ENCODE data around the gene SLFN12.
"Not testable (repeated sequence)": the region's sequence is repeated elsewhere in the genome, so short reads cannot be mapped to it uniquely, and the experiment has no call there.

The SLFN12 gene

GRCh38 chr17:35432176-35433074 is at the start of gene SLFN12:
Gene SLFN12, minus strand, starts transcription at chr17:35432500. Its CDS starts 9,472 bp downstream, at chr17:35423028.
- DNase-seq = peak; percentile 49

- DNase-seq = no peak
These were observed 47.0 kb upstream of the SLFN12 start for GRCh38 chr17:35479271-35479670.

- no peak for DNase-seq
These were observed 44.9 kb upstream of the SLFN12 start for GRCh38 chr17:35477248-35477647.

- no peak for DNase-seq
These were observed 44.1 kb upstream of the SLFN12 start for GRCh38 chr17:35476283-35476820.

- no peak for DNase-seq
These were observed 36.2 kb upstream of the SLFN12 start for GRCh38 chr17:35468475-35468874.

GRCh38 chr17:35467824-35468223 is 35.5 kb upstream of the SLFN12 start:
- DNase-seq = no peak

- DNase-seq = no peak
These were observed 28.1 kb upstream of the SLFN12 start for GRCh38 chr17:35460354-35460851.

- DNase-seq = not testable (repeated sequence)
These were observed 21.7 kb upstream of the SLFN12 start for GRCh38 chr17:35454035-35454434.

- DNase-seq = no peak
These were observed 20.9 kb upstream of the SLFN12 start for GRCh38 chr17:35453171-35453570.

GRCh38 chr17:35449371-35449931 is 17.2 kb upstream of the SLFN12 start:
- peak; percentile 61 for DNase-seq

GRCh38 chr17:35448899-35449227 is 16.6 kb upstream of the SLFN12 start:
- DNase-seq = no peak

GRCh38 chr17:35448214-35448898 is 16.1 kb upstream of the SLFN12 start, which contains the start of gene SLFN13:
Gene SLFN13, minus strand, starts transcription at chr17:35448766. Its CDS starts 3,086 bp downstream, at chr17:35445680.
- DNase-seq = peak; percentile 97

GRCh38 chr17:35447499-35447898 is 15.2 kb upstream of the SLFN12 start:
- no peak for DNase-seq

GRCh38 chr17:35438433-35438832 is 6.1 kb upstream of the SLFN12 start:
- no peak for DNase-seq

- DNase-seq = peak; percentile 92
These were observed 985 bp upstream of the SLFN12 start for GRCh38 chr17:35433075-35433894.

- DNase-seq = no peak
These were observed 2.6 kb downstream of the SLFN12 start for GRCh38 chr17:35429702-35430101.

GRCh38 chr17:35428229-35428628 is 4.1 kb downstream of the SLFN12 start:
- DNase-seq = peak; percentile 74

GRCh38 chr17:35423761-35424160 is 8.5 kb downstream of the SLFN12 start:
- DNase-seq = no peak

- DNase-seq = not testable (repeated sequence)
These were observed 11.2 kb downstream of the SLFN12 start for GRCh38 chr17:35421069-35421468.

GRCh38 chr17:35416659-35417058 is 15.6 kb downstream of the SLFN12 start:
- DNase-seq = no peak

- not testable (repeated sequence) for DNase-seq
These were observed 17.6 kb downstream of the SLFN12 start for GRCh38 chr17:35414707-35415106.

GRCh38 chr17:35414247-35414646 is 18.1 kb downstream of the SLFN12 start:
- no peak for DNase-seq
